GM20431 (cell line): ENCODE results near the gene ASTN2.
"Not testable (repeated sequence)": the region's sequence is repeated elsewhere in the genome, so short reads cannot be mapped to it uniquely, and the experiment has no call there.

Experiments
- in situ Hi-C: fragments of 300-500 bp; cut with MseI, MboI; formaldehyde crosslinking; loops from one replicate; pipeline ENCODE4 v1.15.0; 2020; ENCODE audit warnings: low sequenced_read_pairs; ENCODE audit not compliant: unreplicated experiment

The ASTN2 gene

DNA sequence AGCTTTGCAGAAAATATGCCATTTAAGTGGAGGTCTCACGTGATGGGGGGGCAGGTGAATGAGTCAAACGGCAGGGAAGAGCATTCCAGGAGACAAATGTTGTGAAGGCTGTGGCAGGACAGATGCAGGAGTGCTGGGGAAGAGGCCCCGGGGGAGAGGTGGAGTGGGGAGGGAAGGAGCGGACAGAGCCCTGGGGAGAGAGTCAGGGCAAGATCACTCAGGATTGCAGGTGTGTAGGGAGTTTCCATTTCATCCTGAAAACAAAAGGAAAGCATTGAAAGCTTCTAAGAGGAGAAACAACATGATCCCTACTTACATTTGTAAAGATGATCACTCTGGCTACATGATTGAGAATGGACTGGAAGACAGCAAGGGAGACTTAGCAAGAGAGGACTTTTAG, 323.3 kb downstream of the ASTN2 start:
- in situ Hi-C loops = no loop called here

DNA sequence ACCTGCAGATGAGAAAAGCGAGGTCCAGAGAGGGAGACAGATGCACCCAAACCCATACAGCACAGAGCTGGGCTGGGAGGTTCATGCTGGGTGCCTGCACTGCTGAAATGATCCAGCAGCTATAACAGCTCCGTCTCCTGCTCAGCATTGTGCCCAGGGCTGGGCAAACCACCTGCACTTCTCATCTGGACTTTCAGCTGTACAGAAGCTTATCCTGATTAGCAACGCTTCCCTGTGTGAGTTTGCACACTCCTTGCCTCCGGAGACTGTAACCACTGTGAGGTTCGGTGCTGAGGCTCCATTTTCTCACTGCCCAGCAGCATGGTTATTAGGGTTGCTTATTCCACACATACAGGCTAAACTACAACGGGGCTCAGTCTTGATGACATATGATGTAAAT, 326.1 kb downstream of the ASTN2 start:
- in situ Hi-C loops = no loop called here

DNA sequence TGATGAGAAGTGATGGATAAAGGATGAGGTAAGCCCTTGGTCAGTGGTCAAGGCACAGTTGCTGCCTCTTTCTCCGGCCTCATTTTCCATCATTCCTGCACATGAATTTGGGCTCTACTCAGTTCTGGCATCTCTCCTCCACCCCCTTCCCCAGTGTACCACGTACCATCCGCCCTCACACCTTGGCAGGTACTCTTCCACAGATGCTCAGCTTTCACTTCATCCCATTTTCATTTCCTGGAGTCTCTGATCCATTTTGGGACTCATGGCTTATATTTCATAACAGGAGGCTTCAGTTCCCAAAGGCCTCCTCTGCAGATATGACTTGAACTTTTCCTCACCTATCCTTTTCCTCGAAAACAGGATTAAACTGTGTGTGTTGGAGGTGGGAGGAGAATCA, 326.7 kb downstream of the ASTN2 start:
- in situ Hi-C loops = no loop called here

DNA sequence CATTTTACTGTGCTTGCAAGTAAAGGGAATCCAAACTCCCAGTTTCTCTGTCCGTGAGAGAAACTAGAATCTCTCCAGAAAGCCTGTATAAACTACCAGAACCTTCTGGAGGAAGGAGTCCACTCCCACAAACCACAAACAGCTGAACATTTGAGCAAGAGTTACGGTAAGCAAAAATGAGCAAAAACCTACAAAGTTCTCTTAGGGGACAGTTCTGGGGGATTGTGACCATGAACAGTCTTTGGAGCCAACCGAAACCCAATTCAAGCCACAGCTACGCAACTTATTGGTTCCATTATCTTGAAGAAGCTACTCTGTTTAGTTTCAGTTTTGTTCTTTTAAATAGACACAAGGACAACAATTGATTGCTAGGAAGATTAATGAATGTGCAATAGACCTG, 330.6 kb downstream of the ASTN2 start:
- in situ Hi-C loops = no loop called here

- in situ Hi-C loops = no loop called here
These were observed 331.3 kb downstream of the ASTN2 start for GRCh38 chr9:117083559-117083958.

GRCh38 chr9:117081641-117082317, 333.1 kb downstream of the ASTN2 start:
- in situ Hi-C loops = no loop called here

DNA sequence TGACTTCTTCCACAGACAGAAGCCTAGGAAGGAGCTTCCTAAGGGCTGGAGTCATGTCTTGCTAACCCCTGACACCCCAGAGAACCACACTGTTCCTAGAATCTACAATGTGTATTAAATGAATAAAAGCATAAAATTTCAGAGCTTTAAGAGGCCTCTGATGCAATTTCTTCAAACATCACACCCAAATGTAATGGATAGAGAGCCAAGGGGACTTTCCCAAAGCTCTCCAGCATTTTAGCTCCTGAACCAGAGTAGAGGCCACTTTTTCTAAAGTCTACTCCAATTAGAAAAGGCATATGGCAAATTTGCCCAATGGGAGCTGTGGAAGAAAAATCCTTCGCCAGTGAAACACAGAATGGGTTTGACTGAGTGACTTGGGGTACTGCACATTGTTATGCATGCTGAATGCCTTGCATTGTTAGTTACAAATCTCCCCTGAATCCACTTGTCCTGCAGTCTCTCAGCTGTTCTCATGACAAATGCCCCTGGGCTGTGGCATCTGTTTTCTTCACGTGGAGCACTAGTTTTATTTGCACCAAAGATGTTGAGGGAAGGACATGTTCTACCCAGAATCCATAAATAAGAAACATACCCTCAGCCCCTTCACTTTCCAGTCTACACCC, 334.0 kb downstream of the ASTN2 start:
- in situ Hi-C loops = no loop called here

- in situ Hi-C loops = no loop called here
These were observed 338.1 kb downstream of the ASTN2 start for GRCh38 chr9:117076571-117077290.

DNA sequence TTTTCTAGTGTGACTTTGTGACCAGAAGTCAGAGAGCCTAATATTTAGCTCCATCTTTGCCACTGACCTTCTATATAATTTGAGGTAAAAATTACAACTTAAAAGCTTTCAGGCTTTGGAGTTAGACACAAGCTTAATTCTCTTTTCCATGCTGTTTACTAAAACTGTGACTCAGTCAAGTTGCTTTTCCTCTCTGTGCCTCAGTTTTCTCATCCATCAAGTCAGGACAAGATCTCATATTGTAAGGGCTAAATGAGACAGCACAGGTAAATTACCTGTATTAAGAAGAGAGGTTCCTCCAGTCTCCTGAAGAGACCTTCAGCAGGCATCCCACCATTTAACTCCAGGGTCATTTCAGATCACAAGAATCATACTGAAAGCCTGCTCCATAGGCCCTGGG, 339.2 kb downstream of the ASTN2 start:
- in situ Hi-C loops = no loop called here

- in situ Hi-C loops = no loop called here
These were observed 339.9 kb downstream of the ASTN2 start for GRCh38 chr9:117074784-117075520.

- in situ Hi-C loops = no loop called here
These were observed 340.6 kb downstream of the ASTN2 start for GRCh38 chr9:117074342-117074662.

DNA sequence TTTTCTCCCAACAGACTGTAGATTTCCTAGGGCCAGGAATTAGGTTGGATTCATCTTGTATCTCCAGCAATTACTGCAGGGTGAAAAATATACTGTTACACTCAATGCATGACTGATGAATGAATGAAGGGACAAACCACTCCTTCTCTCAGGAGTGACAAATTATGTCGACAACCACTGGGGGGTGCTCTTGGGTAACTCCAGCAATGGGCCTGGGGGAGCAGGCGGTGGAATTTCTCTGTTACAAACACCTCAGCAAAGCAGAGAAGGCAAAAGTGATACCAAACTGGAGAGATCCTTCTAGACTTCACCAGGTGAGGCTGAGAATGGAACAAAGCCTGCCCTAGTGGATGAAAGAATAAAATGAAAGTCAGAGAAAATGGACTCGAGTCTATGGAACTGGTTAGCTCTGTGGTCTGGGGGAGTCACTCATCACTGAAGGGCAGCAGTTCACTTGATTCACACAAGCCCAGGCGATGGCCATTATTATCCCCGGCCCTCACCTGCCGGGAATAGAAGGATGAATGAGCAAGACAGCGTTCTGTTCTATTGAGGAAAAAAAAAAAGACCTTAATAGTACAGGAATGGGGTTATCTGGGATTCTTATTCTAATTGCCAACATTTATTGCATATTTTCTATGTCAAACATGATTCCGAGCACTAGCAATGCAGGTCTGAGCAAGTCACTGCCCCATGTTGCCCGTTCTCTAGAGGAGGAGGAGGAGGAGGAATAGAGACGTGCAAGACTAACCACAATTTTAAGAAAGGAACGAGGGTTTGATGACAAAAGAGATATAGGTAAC, 341.1 kb downstream of the ASTN2 start:
- in situ Hi-C loops = no loop called here

DNA sequence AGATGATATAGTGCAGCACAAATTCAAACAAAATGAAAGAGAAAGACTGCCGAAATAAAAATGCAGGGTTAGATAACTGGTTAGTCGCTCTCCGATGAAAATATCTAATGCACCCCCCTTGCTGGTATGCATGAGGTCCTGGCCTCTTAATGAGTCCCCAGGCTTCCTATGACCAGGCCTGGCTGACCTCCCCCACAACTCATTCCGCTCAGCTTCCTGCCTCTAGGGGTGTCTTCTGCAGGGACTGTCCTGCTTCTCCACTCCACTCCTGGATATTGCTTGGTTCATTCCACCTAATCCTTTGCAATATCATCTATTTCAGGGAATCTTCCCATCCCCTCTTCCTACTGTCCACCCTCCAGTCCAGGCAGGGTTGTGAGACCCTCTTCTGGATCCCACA, 341.8 kb downstream of the ASTN2 start:
- in situ Hi-C loops = no loop called here

DNA sequence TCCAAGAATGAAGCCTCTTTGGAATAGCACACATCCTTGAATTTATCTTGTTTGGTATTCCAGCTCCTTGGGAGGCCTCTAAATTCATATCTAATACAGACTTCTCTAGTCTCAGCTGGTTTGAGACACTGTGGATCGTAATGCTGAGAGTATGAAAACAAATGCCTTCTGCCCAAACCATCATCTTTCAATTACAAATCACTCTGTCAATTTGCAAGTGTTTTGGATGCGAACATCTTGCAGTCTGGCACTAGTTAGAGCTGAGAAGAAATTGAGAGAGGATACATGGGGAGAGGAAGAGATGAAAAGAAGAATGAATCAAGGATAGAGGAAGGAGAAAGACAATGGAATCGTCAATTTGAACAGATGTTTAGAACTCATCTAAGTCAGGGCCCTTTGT, 342.6 kb downstream of the ASTN2 start:
- in situ Hi-C loops = no loop called here

DNA sequence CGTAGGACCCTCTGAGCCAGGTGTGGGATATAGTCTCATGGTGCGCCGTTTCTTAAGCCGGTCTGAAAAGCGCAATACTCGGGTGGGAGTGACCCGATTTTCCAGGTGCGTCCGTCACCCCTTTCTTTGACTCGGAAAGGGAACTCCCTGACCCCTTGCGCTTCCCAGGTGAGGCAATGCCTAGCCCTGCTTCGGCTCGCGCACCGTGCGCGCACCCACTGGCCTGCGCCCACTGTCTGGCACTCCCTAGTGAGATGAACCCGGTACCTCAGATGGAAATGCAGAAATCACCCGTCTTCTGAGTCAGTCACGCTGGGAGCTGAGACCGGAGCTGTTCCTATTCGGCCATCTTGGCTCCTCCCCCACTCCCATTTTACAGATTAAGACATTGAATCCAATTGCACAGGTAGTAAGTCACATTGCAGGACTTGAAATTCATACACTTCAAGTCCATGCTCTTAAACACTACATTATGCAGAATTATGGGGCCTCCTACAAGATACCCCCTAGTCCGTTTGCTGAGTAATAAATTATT, 343.1 kb downstream of the ASTN2 start:
- in situ Hi-C loops = not testable (repeated sequence)

GRCh38 chr9:117063721-117064471, 351.0 kb downstream of the ASTN2 start:
- in situ Hi-C loops = no loop called here

- in situ Hi-C loops = no loop called here
These were observed 353.9 kb downstream of the ASTN2 start for GRCh38 chr9:117060963-117061362.

GRCh38 chr9:117050007-117050406, 364.9 kb downstream of the ASTN2 start:
- in situ Hi-C loops = no loop called here

GRCh38 chr9:117046666-117047327, 368.1 kb downstream of the ASTN2 start:
- in situ Hi-C loops = no loop called here
